HK-2 (cell line): ENCODE data around the gene PCSK6.
"Not testable (repeated sequence)": the region's sequence is repeated elsewhere in the genome, so short reads cannot be mapped to it uniquely, and the experiment has no call there.

Experiments
- DNase-seq: peaks from one replicate; pipeline ENCODE4 v3.0.0-alpha.2; 2018; ENCODE audit not compliant: unreplicated experiment

Gene PCSK6

GRCh38 chr15:101357333-101357732 is 132.2 kb downstream of the PCSK6 start:
- DNase-seq = no peak

DNA sequence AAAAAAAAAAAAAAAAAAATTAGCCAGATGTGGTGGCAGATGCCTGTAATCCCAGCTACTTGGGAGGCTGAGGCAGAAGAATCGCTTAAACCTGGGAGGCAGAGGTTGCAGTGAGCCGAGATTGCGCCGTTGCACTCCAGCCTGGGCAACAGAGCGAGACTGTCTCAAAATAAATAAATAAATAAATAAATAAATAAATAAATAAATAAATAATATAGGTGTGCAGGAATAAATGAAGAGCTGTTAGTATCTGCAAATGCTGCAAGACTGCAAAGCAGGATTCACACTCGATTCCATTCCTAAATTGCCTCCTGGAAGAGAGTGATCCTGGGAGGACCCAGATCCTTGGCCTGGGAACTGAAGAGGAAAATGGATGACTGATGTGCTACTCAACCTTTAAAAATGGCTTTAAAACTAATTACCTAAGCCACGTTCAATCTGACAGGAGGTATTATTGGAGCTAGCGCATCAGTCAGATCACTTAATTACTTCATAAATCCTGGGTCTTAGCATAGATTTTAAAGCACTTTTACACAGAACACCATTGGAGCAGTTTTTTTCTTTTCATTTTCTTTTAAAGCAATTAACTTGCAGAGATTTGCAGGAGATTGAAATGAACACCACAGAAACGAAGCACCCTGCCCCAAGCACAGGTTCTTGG is 132.9 kb downstream of the PCSK6 start:
- not testable (repeated sequence) for DNase-seq

DNA sequence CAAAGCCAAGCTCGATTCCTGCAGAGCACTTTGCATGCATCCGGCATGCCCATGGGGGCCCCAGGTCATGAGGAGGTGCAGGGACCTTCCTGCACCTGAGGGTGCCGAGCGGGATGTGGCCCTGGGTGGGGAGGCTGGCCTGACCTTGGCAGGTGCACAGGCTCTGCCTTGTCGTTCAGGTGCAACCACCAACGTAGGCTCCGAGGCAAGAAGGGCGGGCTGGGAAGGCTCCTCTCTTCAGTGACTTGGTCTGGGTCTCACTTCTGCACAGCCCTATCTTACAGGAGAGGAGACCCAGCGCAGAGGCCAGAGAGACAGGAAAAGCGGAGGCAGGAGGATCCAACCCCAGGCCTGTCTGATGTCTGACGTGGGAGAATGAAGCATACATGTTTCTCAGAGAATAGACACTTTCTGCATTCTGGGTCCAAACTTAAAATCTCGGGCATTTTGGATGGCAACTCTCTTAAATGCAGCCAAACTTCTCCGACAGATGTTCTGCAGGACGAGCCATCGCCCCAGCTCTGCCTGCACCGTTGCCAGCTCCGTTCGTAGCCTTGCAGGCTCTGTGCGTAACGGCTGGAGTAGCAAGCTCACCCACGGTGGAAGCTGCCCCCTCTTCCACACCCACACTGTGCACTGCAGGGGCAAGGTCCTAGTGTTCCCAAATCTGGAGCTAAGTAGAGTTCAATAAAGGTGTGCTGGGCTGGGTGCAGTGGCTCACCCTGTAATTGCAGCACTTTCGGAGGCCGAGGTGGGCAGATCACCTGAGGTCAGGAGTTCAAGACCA is 133.6 kb downstream of the PCSK6 start:
- no peak for DNase-seq

DNA sequence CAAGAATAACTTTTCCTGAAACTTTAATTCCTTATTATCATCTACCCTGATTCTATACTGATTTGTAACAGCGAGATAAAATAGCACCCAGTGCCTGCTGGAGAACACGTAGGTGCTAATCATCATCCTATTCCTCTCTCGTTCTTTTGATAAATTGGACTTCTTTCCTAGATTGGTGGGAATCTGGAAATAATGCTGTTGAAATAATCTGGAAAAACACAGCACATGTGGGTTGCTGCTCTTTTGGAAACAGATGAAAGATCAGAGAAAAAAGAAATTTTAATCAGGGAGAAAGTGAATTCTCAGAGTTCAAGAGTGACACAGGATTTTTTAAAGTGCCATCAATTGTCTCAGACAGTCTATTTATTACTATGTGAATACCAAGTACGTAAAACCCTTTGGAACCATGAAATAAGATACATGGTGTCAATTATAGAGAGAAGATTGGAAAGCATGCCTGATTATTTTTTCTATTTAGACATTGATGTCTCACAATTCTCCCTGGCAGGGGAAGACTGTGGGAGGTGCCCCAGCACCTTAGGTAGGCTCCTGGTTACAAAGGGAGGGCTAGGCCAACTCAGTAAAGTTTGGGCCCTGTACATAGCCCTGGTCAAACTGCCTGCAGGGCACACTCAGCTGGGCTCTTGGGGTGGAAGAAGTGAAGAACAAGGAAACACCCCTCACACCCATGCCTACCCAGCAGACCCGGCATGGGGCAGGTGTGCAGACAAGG is 134.4 kb downstream of the PCSK6 start:
- DNase-seq = no peak

DNA sequence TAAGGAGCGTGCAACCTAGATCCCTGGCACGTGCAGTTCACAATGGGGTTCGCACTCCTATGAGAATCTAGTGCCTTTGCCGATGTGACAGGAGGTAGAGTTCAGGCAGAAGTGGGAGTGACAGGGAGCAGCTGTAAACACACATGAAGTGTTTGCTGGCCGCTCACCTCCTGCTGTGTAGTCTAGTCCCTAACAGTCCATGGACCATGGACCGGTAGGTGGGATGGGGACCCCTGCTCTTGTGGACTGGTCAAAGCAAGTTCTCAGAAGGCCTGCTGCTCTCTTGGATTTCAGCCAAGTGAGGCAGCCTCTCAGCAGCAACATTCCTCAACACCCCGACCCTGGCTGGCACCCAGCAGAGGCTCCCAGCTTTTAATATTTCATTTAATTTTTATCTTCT is 136.3 kb downstream of the PCSK6 start:
- no peak for DNase-seq

DNA sequence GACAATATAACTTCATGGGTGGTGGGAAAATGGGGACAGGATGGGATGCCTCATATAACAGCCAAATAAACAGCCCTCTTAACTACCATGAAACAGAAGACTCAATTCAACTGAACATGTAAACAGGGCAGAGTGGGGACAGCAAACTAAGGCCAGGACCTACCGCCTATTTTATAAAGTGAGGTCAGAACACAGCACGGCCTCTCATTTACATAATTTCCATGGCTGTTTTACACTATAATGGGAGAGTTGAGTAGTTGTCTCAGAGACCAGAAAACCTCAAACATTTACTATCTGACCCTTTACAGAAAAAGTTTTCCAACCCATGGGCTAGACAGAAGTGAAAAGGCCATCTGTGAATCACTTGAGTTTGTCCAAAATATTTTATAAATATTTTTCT is 137.8 kb downstream of the PCSK6 start:
- no peak for DNase-seq

DNA sequence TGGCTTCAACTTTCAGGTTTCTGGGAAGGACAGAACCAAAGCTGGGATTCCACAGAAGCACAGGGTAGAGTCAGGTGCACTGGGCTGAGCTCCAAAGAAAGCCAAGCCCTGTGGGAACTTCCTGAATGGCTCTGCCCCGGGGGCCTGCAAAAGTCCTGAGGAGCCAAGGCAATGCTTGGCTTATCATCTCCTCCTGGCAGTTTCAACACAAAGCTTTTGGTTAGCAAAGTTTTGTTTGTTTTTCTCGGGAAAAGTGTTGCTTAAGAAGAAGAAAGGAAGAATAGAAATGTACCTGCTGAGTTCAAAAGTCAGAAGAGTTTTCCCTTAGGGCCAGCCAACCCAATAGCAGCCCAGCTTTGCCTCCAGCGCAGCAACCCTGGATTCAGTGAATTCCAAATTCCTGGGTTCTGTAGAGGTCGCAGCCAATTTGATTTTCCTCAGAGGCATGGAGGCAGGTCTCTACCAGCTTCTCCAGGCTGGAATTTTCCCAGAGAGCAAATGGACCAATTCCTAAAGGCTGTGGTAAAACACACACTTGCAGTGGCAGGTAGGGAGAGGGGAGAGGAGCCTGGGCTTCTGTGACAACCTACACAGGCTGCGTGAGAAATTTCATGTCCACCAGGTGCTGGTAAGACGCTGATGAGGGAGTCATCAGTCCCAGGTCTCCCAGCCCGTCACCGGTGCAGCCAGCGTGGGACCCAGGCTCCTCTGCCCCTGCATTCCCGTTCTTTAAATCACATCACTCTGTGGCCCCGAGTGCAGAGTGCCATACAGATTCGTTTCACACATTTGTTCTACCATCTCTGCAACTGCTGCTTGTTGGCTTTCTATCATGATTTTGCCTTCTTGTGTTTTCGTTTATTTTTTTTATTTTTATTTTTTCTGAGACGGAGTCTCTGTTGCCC is 140.2 kb downstream of the PCSK6 start:
- DNase-seq = no peak

GRCh38 chr15:101348643-101349042 is 140.9 kb downstream of the PCSK6 start:
- DNase-seq = no peak

- DNase-seq = no peak
These were observed 141.5 kb downstream of the PCSK6 start for GRCh38 chr15:101348015-101348414.

- DNase-seq = no peak
These were observed 142.1 kb downstream of the PCSK6 start for GRCh38 chr15:101347454-101347853.

- no peak for DNase-seq
These were observed 142.6 kb downstream of the PCSK6 start for GRCh38 chr15:101346928-101347327.

DNA sequence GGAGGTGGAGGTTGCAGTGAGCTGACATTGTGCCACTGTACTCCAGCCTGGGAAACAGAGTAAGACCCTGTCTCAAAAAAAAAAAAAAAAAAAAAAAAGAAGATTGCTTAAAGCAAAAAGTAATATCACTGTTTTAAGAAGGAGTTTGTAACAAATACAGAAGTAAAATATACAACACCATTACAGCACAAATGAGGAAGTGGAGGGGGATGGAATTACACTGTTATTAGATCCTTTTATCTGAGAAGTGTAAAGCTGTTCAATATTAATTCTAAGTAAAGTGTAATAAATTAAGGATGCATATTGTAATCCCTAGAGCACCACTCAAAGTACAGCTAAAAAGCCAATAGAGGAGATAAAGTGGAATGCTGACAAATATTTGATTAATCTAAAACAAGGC is 147.5 kb downstream of the PCSK6 start:
- DNase-seq = no peak

DNA sequence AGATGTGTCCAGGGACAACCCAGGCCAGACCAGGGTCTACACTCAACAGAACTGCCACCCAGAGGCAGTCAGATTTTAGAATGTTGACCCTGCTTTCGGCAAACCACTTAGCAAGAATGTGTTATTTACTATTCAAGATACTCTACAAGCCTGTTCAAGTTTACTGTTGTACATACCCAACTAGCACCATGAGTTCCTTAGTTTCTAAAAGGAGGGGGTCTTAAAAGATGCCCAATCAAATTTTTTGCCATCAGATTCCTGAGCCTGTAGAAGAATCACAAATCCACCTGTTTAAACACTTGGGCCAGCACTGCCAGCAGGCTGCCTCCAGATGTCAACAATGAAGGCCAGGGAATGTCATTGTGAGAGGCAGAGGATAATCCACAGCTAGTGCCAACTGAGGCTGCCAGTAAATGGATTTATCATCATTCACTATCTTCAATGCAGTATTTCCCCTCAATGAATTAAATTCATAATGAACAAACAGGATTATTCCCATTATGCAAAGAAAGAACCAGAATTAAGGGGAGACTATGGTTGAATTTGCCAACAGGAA is 150.9 kb downstream of the PCSK6 start:
- DNase-seq = no peak

DNA sequence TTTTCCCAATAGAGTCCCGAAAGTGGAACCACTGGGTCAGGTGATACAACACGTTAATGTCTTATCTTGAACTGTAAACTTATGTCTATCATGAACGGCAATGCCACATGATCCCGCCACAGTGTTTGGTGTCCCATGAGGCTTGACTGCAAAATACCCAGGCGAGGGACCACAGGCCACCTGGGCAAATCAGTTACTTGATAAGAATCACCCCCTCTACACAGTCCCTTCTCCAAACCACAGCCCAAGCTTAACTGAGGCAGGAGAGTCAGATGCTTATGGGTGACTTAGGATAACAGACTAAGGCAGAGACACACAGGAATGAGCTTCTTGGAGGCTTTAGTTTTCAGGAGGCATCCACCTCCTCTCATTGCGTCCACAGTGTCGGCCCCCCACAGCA is 151.5 kb downstream of the PCSK6 start:
- DNase-seq = no peak

GRCh38 chr15:101333907-101334789 is 155.4 kb downstream of the PCSK6 start:
- DNase-seq = not testable (repeated sequence)

DNA sequence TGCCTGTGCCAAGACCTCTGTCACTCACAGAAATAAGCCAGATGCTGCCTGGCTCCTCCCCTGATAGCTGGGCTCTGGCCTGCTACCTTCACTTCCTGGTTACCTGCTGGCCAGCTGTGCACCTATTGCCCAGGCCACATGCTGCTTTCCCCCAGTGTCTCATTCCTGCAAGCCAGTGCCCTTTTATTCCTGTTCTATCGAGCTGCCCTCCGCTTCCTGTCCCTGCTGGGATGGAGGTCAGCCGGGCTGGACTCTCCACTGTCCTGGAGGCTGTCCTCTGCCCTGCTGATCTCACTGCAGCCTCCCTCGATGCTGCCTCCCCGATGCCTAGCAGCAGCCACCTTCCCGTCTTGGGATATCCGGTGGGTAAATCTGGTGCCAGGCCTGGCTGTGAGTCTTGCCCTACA is 157.4 kb downstream of the PCSK6 start:
- DNase-seq = no peak

GRCh38 chr15:101329867-101330380 is 159.6 kb downstream of the PCSK6 start:
- DNase-seq = no peak

DNA sequence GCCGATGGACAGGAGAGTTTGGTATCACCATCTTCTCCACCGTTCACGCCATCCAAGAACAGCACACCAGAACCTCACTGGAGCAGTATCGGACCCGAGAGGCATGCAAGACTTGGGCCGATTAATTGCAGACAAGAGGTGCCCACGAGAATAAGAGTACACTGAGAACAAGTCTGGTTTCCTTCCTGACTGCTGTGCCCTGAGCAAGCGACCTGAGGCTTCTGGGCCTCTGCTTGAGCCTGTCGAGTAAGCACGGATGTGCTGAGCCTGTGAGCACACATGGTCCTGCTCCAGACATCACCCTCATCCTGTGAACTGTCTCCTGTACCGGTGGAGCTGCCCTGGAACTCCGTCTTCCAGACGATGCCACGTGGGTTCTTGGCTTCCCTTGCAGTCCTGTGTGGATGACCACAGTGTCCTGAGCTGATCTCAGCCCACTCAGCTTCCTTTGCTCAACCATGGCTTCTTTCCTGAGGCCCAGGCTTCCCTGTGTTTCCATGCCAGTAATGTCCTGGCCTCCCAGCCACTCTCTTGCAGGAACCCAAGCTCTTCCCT is 160.1 kb downstream of the PCSK6 start:
- no peak for DNase-seq

GRCh38 chr15:101328001-101328400 is 161.5 kb downstream of the PCSK6 start:
- no peak for DNase-seq
